ENCODE measurements around the gene ANGPTL2.
A peak's percentile ranks its signal among the peaks of the same experiment; 100 is the strongest.

The ANGPTL2 gene

GRCh38 chr9:127142291-127142690 is 19.9 kb upstream of the ANGPTL2 start:
- ATAC-seq: no peak
- TF ChIP-seq ZNF70 (CRISPR knock-in tag; IDR thresholded peaks at IDR 0.05) (peak; percentile 89; the same call in 1 of the 2 replicates), CREB5 (CRISPR knock-in tag; IDR thresholded peaks at IDR 0.05; ENCODE audit: low read depth) (no peak)

- no peak for TF ChIP-seq GLIS3 (CRISPR knock-in tag; IDR thresholded peaks at IDR 0.05)
These were observed 18.6 kb upstream of the ANGPTL2 start for GRCh38 chr9:127140842-127141675.

DNA sequence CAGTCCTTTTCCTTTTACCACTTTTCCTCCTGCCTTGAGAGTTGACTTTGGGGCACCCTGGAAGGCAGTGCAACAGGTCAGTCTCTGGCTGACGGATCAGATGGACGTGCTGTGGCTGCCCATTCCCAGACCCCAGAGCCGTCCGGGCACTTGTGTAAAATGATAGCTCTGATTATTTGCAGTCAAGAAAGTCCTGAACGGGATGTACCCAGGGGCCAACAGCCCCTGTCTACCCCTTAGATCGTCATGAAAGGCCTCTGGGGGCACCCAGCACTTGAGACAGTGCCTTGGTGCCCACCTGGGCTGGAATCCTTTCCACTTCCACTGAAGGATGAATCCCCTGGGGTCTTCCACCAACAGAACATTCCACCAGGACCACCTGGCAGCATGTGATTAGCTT is 17.7 kb upstream of the ANGPTL2 start:
- TF ChIP-seq CSRNP3 (CRISPR knock-in tag; IDR thresholded peaks at IDR 0.05) (no peak), ZNF8 (CRISPR knock-in tag; IDR thresholded peaks at IDR 0.05) (no peak), ZNF70 (CRISPR knock-in tag; IDR thresholded peaks at IDR 0.05) (no peak), ESRRG (CRISPR knock-in tag; IDR thresholded peaks at IDR 0.05) (no peak), OSR1 (CRISPR knock-in tag; IDR thresholded peaks at IDR 0.05) (no peak), ZNF565 (CRISPR knock-in tag; conservative IDR thresholded peaks at IDR 0.05; ENCODE audit: low read depth) (no peak), TOX (CRISPR knock-in tag; IDR thresholded peaks at IDR 0.05; ENCODE audit: borderline replicate concordance) (no peak), PPARA (CRISPR knock-in tag; IDR thresholded peaks at IDR 0.05; ENCODE audit: borderline replicate concordance) (no peak), TCF4 (CRISPR knock-in tag; IDR thresholded peaks at IDR 0.05; ENCODE audit: borderline replicate concordance) (no peak), ISL1 (CRISPR knock-in tag; IDR thresholded peaks at IDR 0.05) (no peak), CSDC2 (CRISPR knock-in tag; IDR thresholded peaks at IDR 0.05) (no peak), BACH2 (CRISPR knock-in tag; IDR thresholded peaks at IDR 0.05; ENCODE audit: borderline replicate concordance) (no peak), TSHZ2 (CRISPR knock-in tag; IDR thresholded peaks at IDR 0.05) (no peak), ZFP3 (CRISPR knock-in tag; IDR thresholded peaks at IDR 0.05) (no peak), SNAI2 (CRISPR knock-in tag; IDR thresholded peaks at IDR 0.05) (no peak), RARB (CRISPR knock-in tag; IDR thresholded peaks at IDR 0.05) (no peak), ZFP30 (CRISPR knock-in tag; IDR thresholded peaks at IDR 0.05) (no peak), CREB5 (CRISPR knock-in tag; IDR thresholded peaks at IDR 0.05; ENCODE audit: low read depth) (no peak)
- TF ChIP-seq, protein P1, sequence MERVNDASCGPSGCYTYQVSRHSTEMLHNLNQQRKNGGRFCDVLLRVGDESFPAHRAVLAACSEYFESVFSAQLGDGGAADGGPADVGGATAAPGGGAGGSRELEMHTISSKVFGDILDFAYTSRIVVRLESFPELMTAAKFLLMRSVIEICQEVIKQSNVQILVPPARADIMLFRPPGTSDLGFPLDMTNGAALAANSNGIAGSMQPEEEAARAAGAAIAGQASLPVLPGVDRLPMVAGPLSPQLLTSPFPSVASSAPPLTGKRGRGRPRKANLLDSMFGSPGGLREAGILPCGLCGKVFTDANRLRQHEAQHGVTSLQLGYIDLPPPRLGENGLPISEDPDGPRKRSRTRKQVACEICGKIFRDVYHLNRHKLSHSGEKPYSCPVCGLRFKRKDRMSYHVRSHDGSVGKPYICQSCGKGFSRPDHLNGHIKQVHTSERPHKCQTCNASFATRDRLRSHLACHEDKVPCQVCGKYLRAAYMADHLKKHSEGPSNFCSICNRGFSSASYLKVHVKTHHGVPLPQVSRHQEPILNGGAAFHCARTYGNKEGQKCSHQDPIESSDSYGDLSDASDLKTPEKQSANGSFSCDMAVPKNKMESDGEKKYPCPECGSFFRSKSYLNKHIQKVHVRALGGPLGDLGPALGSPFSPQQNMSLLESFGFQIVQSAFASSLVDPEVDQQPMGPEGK (CRISPR knock-in tag; IDR thresholded peaks at IDR 0.05; ENCODE audit: borderline replicate concordance): no peak
- TF ChIP-seq, protein P2, sequence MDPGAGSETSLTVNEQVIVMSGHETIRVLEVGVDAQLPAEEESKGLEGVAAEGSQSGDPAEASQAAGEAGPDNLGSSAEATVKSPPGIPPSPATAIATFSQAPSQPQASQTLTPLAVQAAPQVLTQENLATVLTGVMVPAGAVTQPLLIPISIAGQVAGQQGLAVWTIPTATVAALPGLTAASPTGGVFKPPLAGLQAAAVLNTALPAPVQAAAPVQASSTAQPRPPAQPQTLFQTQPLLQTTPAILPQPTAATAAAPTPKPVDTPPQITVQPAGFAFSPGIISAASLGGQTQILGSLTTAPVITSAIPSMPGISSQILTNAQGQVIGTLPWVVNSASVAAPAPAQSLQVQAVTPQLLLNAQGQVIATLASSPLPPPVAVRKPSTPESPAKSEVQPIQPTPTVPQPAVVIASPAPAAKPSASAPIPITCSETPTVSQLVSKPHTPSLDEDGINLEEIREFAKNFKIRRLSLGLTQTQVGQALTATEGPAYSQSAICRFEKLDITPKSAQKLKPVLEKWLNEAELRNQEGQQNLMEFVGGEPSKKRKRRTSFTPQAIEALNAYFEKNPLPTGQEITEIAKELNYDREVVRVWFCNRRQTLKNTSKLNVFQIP (CRISPR knock-in tag; IDR thresholded peaks at IDR 0.05; ENCODE audit: borderline replicate concordance, low read depth): no peak
- ATAC-seq: no peak

More at GRCh38 chr9:127140842-127141675, 18.6 kb upstream of the ANGPTL2 start:
- no peak for ATAC-seq
